Hepatocyte (in vitro differentiated cells): Measurements from ENCODE around the gene VANGL2.

ENCODE experiments used
- CTCF ChIP-seq: fragments of 200-600 bp; sonication (generic); IDR thresholded peaks from 2 replicates; pipeline ENCODE4 v1.5.1; 2016; ENCODE audit warnings: antibody characterized with exemption, mild to moderate bottlenecking; ENCODE audit not compliant: poor library complexity
- EZH2 ChIP-seq: fragments of 200-600 bp; sonication (generic); IDR thresholded peaks from 2 replicates; pipeline ENCODE4 v1.6.1; 2016; ENCODE audit warnings: antibody characterized with exemption, mild to moderate bottlenecking, borderline replicate concordance
- EZH2phosphoT487 ChIP-seq: fragments of 200-600 bp; sonication (generic); IDR thresholded peaks from one replicate; pipeline ENCODE4 v1.6.1; 2018; ENCODE audit warnings: antibody characterized with exemption, mild to moderate bottlenecking, low read depth, moderate library complexity; ENCODE audit not compliant: unreplicated experiment, severe bottlenecking

GRCh38 chr1:160466961-160467360, 66.6 kb downstream of the VANGL2 start:
- TF ChIP-seq CTCF: no peak
- no peak for TF ChIP-seq EZH2
- TF ChIP-seq EZH2phosphoT487: no peak
